K562 (cell line): ENCODE results near the gene HAX1. TPM values are rescaled to one million over a fixed set of nuclear protein-coding genes. Genes with fewer than 3 reads are reported as not detected.
A peak's percentile ranks its signal among the peaks of the same experiment; 100 is the strongest.

Source experiments
- ARID1B ChIP-seq: fragments of 450-650 bp; IDR thresholded peaks from 2 replicates; pipeline ENCODE4 v1.6.1; 2016; ENCODE audit warnings: antibody characterized with exemption, mild to moderate bottlenecking, inconsistent platforms
- CBX8 ChIP-seq: fragments of 200-600 bp; sonication (generic); IDR thresholded peaks from 2 replicates; pipeline ENCODE4 v1.6.1; 2012; ENCODE audit warnings: borderline replicate concordance, mixed run types, low read depth, mild to moderate bottlenecking, moderate library complexity, mixed read lengths, low read length, control low read depth, inconsistent platforms; ENCODE audit not compliant: poor library complexity, severe bottlenecking; ENCODE audit errors: extremely low read depth
- CREB3 ChIP-seq: fragments of 450-650 bp; conservative IDR thresholded peaks from 2 replicates; pipeline ENCODE4 v1.6.1; 2016; ENCODE audit warnings: missing genetic modification characterization, low read depth, mild to moderate bottlenecking, missing compliant biosample characterization, moderate library complexity
- HLTF ChIP-seq: fragments of 450-650 bp; IDR thresholded peaks from 2 replicates; pipeline ENCODE4 v1.6.1; 2016
- HNRNPH1 ChIP-seq: fragments of 200-400 bp; formaldehyde crosslinking; optimal IDR thresholded peaks from 2 replicates; pipeline ENCODE3; 2017; ENCODE audit warnings: low read depth, mild to moderate bottlenecking, low read length, moderate library complexity
- KDM2B ChIP-seq: fragments of 250-450 bp; sonication (Bioruptor Pico); IDR thresholded peaks from 2 replicates; pipeline ENCODE4 v1.8.0; 2021; ENCODE audit warnings: mild to moderate bottlenecking, moderate library complexity
- MCM3 ChIP-seq: fragments of 450-650 bp; IDR thresholded peaks from 2 replicates; pipeline ENCODE4 v1.6.1; 2016
- MXD1 ChIP-seq: fragments of 250-450 bp; sonication (Bioruptor Pico); IDR thresholded peaks from 2 replicates; pipeline ENCODE4 v1.8.0; 2021; ENCODE audit warnings: borderline replicate concordance, mild to moderate bottlenecking, moderate library complexity; ENCODE audit not compliant: poor library complexity, severe bottlenecking
- NCOA1 ChIP-seq: fragments of 450-650 bp; IDR thresholded peaks from 2 replicates; pipeline ENCODE4 v1.6.1; 2016; ENCODE audit warnings: low read depth
- PHB ChIP-seq: fragments of 250-450 bp; sonication (Bioruptor Pico); IDR thresholded peaks from 2 replicates; pipeline ENCODE4 v1.5.0; 2021
- RBM39 ChIP-seq: fragments of 200-400 bp; formaldehyde crosslinking; optimal IDR thresholded peaks from 2 replicates; pipeline ENCODE3; 2018; ENCODE audit warnings: low read depth, low read length
- SAFB ChIP-seq: fragments of 200-400 bp; formaldehyde crosslinking; IDR thresholded peaks from 2 replicates; pipeline ENCODE4 v1.6.1; 2017; ENCODE audit warnings: low read depth, low read length, borderline replicate concordance
- SMAD4 ChIP-seq: fragments of 250-450 bp; sonication (Bioruptor Pico); conservative IDR thresholded peaks from 2 replicates; pipeline ENCODE4 v1.8.0; 2021; ENCODE audit warnings: inconsistent platforms, mild to moderate bottlenecking, moderate library complexity
- SOX6 ChIP-seq: fragments of 450-650 bp; IDR thresholded peaks from 2 replicates; pipeline ENCODE4 v1.6.1; 2014; ENCODE audit warnings: mild to moderate bottlenecking
- TEAD4 ChIP-seq, 2 experiments: sonication (generic) in 1 of 2; formaldehyde crosslinking in 1 of 2; IDR thresholded peaks; 2 replicates each; pipeline versions ENCODE4 v1.6.1 to v1.8.0; 2012 to 2022; ENCODE audit warnings: borderline replicate concordance in 1 of 2, inconsistent platforms in 1 of 2, low read length in 1 of 2, mild to moderate bottlenecking in 1 of 2, missing genetic modification reagents in 1 of 2
- YY1 ChIP-seq, 3 experiments: IDR thresholded peaks; 2 replicates each; pipeline ENCODE4 v1.6.1; 2011; ENCODE audit warnings: low read length in 2 of 3, mild to moderate bottlenecking in 2 of 3, moderate library complexity in 2 of 3, borderline replicate concordance in 1 of 3, control low read depth in 1 of 3, low read depth in 1 of 3; ENCODE audit not compliant: insufficient read depth in 3 of 3, insufficient replicate concordance in 2 of 3, control insufficient read depth in 1 of 3, insufficient read length in 1 of 3; ENCODE audit errors: extremely low read depth in 1 of 3
- ZEB2 ChIP-seq: fragments of 450-650 bp; IDR thresholded peaks from 2 replicates; pipeline ENCODE4 v1.6.1; 2016
- ZKSCAN3 ChIP-seq: fragments of 250-450 bp; sonication (Bioruptor Pico); IDR thresholded peaks from 2 replicates; pipeline ENCODE4 v1.4.0; 2020
- ZNF280A ChIP-seq: fragments of 450-650 bp; IDR thresholded peaks from 2 replicates; pipeline ENCODE4 v1.6.1; 2018; ENCODE audit warnings: mild to moderate bottlenecking, low read depth; ENCODE audit not compliant: partially characterized antibody
- ZNF384 ChIP-seq: IDR thresholded peaks from 2 replicates; pipeline ENCODE4 v1.6.1; 2012; ENCODE audit warnings: low read depth, low read length, improper control_type of control experiment
- ZNF449 ChIP-seq: fragments of 250-450 bp; sonication (Bioruptor Pico); IDR thresholded peaks from 2 replicates; pipeline ENCODE4 v1.8.0; 2022; ENCODE audit warnings: moderate library complexity, mild to moderate bottlenecking, inconsistent platforms
- ZNF583 ChIP-seq: fragments of 250-450 bp; sonication (Bioruptor Pico); IDR thresholded peaks from 2 replicates; pipeline ENCODE4 v1.4.0; 2020
- ZNF766 ChIP-seq: fragments of 200-800 bp; sonication (Bioruptor generic); conservative IDR thresholded peaks from 2 replicates; pipeline ENCODE4 v1.6.1; 2016; ENCODE audit warnings: missing genetic modification characterization, missing compliant biosample characterization
- polyA plus RNA-seq, 8 experiments: library from polyadenylated mRNA; depleted of rRNA in 4 of 8; stranded (reverse) in 5 of 8; unstranded in 3 of 8; fragments of >200 nt; fragmentation: Nextera tagmentation in 2 of 8; fragmentation: Illumina TruSeq in 1 of 8; extraction: Ambion mirVana in 2 of 8; extraction: Trizol in 1 of 8; gene quantifications; 2 replicates each; pipeline versions ENCODE4 v1.2.1 to v1.2.3, GENCODE V29; 2011 to 2014; ENCODE audit warnings: inconsistent platforms in 1 of 8, missing spikeins in 1 of 8
- total RNA-seq, 7 experiments: library from RNA; depleted of rRNA in 6 of 7; stranded (reverse); fragments of >200 nt in 6 of 7; fragmentation: Illumina TruSeq in 2 of 7; extraction: Trizol in 2 of 7; gene quantifications; 2 replicates each; pipeline versions ENCODE4 v1.2.1 to v1.2.3, GENCODE V29; 2011 to 2021; ENCODE audit warnings: low replicate concordance in 1 of 7

The HAX1 gene
- total and polyA plus RNA-seq, 9 of the 15 experiments (the other 6 are each of a cell fraction or from before 2014, with no cell fraction given): 143 to 492 (median 234) TPM

- TF ChIP-seq TEAD4 (IDR thresholded peaks at IDR 0.05; ENCODE audit: low read length): 0 out of 2 replicates have a peak, but pooled peaks have one; percentile 29
- no peak for TF ChIP-seq TEAD4 (CRISPR knock-in tag; IDR thresholded peaks at IDR 0.05; ENCODE audit: borderline replicate concordance)
- TF ChIP-seq SMAD4 (CRISPR knock-in tag): no peak
- peak; percentile 47; the same call in 1 of the 2 replicates for TF ChIP-seq HLTF
- TF ChIP-seq SAFB: no peak
- TF ChIP-seq ZNF384: peak; percentile 41; the same call in 1 of the 2 replicates
- TF ChIP-seq ZNF583 (CRISPR knock-in tag): no peak
- TF ChIP-seq ZKSCAN3 (CRISPR knock-in tag): no peak
- peak in 1 of 3 experiments; percentile 47 for TF ChIP-seq YY1 (IDR thresholded peaks at IDR 0.05; ENCODE audit: borderline replicate concordance in 1 of 3, control insufficient read depth in 1 of 3, extremely low read depth in 1 of 3, insufficient read depth in 3 of 3, insufficient read length in 1 of 3, insufficient replicate concordance in 2 of 3, low read depth in 1 of 3, low read length in 2 of 3)
- TF ChIP-seq ZEB2: peak; percentile 57; the same call in 1 of the 2 replicates
- TF ChIP-seq MCM3: no peak
- no peak for TF ChIP-seq CBX8
- no peak for TF ChIP-seq PHB (CRISPR knock-in tag)
- TF ChIP-seq CREB3: no peak
- 0 out of 2 replicates have a peak, but pooled peaks have one; percentile 32 for TF ChIP-seq NCOA1
- no peak for TF ChIP-seq ARID1B
- no peak for TF ChIP-seq KDM2B (CRISPR knock-in tag)
- TF ChIP-seq RBM39: no peak
- TF ChIP-seq ZNF766: no peak
- no peak for TF ChIP-seq MXD1 (CRISPR knock-in tag)
- TF ChIP-seq SOX6: no peak
- no peak for TF ChIP-seq ZNF449 (CRISPR knock-in tag)
- no peak for TF ChIP-seq HNRNPH1
- peak; percentile 83 for TF ChIP-seq ZNF280A
Observed at GRCh38 chr1:154295408-154296235, 23.2 kb downstream of the HAX1 start (continued).
